Lower leg skin (tissue), 3 donors: ENCODE data around the gene STEAP1B.

Experiments used
- CTCF ChIP-seq, 3 donors: fragments of 450-650 bp; IDR thresholded peaks; one replicate each; pipeline ENCODE4 v1.5.1; 2016; ENCODE audit warnings: antibody characterized with exemption in 3 of 3, mild to moderate bottlenecking in 3 of 3, moderate library complexity in 2 of 3
- POLR2A ChIP-seq, 2 donors: fragments of 450-650 bp; IDR thresholded peaks; one replicate each; pipeline ENCODE4 v1.6.1; 2016 to 2017; ENCODE audit warnings: antibody characterized with exemption in 2 of 2, mild to moderate bottlenecking in 1 of 2, moderate library complexity in 1 of 2

DNA sequence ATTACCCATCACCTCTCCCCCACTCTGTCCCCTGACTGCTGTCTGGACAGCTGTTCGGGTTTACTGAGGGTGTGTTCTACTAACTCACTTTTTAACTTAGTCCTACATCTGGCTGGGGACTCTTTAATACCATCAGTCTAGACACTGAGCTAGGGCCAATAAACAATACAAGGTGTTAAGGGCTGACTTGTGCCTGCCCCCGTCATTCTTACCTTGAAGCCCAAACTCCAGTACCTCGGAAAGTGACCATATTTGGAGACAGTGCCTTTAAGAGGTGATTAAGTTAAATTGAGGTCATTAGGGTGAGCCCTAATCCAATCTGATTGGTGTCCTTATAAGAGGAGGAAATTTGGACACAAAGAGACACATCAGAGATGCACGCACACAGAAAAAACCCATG is 35.7 kb downstream of the STEAP1B start:
- TF ChIP-seq POLR2A (IDR thresholded peaks at IDR 0.05) (no peak), CTCF (IDR thresholded peaks at IDR 0.05) (no peak)
